ENCODE results near the gene TMEM183A.
"Not testable (repeated sequence)": the region's sequence is repeated elsewhere in the genome, so short reads cannot be mapped to it uniquely, and the experiment has no call there.

The TMEM183A gene

GRCh38 chr1:203006948-203007871 lies at the start of gene TMEM183A:
TMEM183A (plus strand) TSS chr1:203007374; CDS start chr1:203007466, 92 bp downstream.
- DNase-seq (ENCODE audit: low read depth), result peak; percentile 93

GRCh38 chr1:202957733-202958543 lies 49.2 kb upstream of the TMEM183A start, which contains the start of gene ADIPOR1:
ADIPOR1 (minus strand) TSS chr1:202958312; CDS start chr1:202951070, 7,242 bp downstream.
- peak; percentile 91 for DNase-seq (ENCODE audit: low read depth)

GRCh38 chr1:202958544-202959275 lies 48.5 kb upstream of the TMEM183A start:
- DNase-seq (ENCODE audit: low read depth), result no peak

- DNase-seq (ENCODE audit: low read depth), result no peak
These were observed 47.9 kb upstream of the TMEM183A start for GRCh38 chr1:202959276-202959620.

- no peak for DNase-seq (ENCODE audit: low read depth)
These were observed 45.8 kb upstream of the TMEM183A start for GRCh38 chr1:202961220-202961880.

GRCh38 chr1:202964791-202965410 lies 42.3 kb upstream of the TMEM183A start:
- DNase-seq (ENCODE audit: low read depth), result no peak

GRCh38 chr1:202965422-202965821 lies 41.8 kb upstream of the TMEM183A start:
- DNase-seq (ENCODE audit: low read depth), result no peak

GRCh38 chr1:202966006-202966898 lies 40.9 kb upstream of the TMEM183A start:
- no peak for DNase-seq (ENCODE audit: low read depth)

- no peak for DNase-seq (ENCODE audit: low read depth)
These were observed 39.4 kb upstream of the TMEM183A start for GRCh38 chr1:202967684-202968281.

GRCh38 chr1:202968351-202968750 lies 38.8 kb upstream of the TMEM183A start:
- DNase-seq (ENCODE audit: low read depth), result no peak

- no peak for DNase-seq (ENCODE audit: low read depth)
These were observed 38.3 kb upstream of the TMEM183A start for GRCh38 chr1:202968895-202969295.

GRCh38 chr1:202972046-202972445 lies 35.1 kb upstream of the TMEM183A start:
- DNase-seq (ENCODE audit: low read depth), result no peak

GRCh38 chr1:202974856-202975255 lies 32.3 kb upstream of the TMEM183A start:
- DNase-seq (ENCODE audit: low read depth), result no peak

- DNase-seq (ENCODE audit: low read depth), result no peak
These were observed 30.5 kb upstream of the TMEM183A start for GRCh38 chr1:202976633-202977032.

GRCh38 chr1:202979459-202979858 lies 27.7 kb upstream of the TMEM183A start:
- DNase-seq (ENCODE audit: low read depth), result no peak

GRCh38 chr1:202981939-202982338 lies 25.2 kb upstream of the TMEM183A start:
- no peak for DNase-seq (ENCODE audit: low read depth)

GRCh38 chr1:202982715-202983430 lies 24.3 kb upstream of the TMEM183A start:
- no peak for DNase-seq (ENCODE audit: low read depth)

GRCh38 chr1:202986120-202986519 lies 21.1 kb upstream of the TMEM183A start:
- not testable (repeated sequence) for DNase-seq (ENCODE audit: low read depth)

GRCh38 chr1:202987255-202987654 lies 19.9 kb upstream of the TMEM183A start:
- no peak for DNase-seq (ENCODE audit: low read depth)
